GM21515 (cell line): Measurements from ENCODE around the gene TSBP1.
A peak's percentile ranks its signal among the peaks of the same experiment; 100 is the strongest.
"Not testable (repeated sequence)": the region's sequence is repeated elsewhere in the genome, so short reads cannot be mapped to it uniquely, and the experiment has no call there.

Experiments used
- ATAC-seq: cut with Tn5 transposase; IDR thresholded peaks from one replicate; pipeline ENCODE4 v1.9.1; 2021; ENCODE audit not compliant: unreplicated experiment

The TSBP1 gene

DNA sequence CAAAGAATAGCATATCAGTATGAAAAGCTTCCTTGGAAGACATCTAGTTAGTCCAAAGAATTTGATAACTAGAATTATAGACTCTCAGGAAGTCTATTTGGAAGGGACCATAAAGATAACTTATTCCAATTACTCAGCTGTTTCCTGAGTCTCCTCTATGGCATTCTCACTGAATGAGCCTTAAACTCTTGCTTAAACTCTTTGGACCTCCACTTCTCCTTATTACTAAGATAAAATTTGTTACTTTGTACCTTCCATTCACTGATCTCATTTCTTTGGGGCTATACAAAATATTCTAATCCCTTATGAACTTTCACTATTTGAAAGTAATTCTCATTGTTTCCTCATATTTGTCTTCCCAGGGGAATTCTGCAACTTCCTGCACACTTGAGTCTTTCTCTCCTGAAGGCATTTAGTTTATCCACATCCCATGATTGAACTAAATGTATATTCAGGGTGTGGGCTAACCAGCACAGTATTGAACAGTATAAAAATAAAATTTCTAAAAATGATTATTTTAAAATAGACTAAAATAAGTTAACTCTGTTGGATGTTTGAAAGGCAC lies 80.7 kb downstream of the TSBP1 start:
- ATAC-seq = no peak

DNA sequence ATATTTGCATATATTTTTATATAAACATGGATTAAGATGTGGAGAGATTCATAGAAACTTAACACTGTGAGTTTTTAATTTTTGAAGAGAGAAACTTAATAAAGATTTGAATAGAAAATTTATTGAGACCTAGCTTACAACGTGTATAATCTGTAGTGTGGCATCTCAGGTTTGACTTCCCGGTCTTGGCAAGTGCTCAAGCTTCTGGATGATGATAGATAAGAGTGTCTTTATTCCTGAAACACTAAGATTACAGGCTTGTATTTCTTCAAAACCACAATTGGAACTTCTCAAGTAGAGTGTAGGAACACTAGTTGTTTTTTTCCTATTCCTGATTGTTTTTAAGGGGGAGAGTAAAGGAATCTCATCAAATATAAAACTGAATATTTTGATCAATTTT lies 83.3 kb downstream of the TSBP1 start:
- ATAC-seq = no peak

DNA sequence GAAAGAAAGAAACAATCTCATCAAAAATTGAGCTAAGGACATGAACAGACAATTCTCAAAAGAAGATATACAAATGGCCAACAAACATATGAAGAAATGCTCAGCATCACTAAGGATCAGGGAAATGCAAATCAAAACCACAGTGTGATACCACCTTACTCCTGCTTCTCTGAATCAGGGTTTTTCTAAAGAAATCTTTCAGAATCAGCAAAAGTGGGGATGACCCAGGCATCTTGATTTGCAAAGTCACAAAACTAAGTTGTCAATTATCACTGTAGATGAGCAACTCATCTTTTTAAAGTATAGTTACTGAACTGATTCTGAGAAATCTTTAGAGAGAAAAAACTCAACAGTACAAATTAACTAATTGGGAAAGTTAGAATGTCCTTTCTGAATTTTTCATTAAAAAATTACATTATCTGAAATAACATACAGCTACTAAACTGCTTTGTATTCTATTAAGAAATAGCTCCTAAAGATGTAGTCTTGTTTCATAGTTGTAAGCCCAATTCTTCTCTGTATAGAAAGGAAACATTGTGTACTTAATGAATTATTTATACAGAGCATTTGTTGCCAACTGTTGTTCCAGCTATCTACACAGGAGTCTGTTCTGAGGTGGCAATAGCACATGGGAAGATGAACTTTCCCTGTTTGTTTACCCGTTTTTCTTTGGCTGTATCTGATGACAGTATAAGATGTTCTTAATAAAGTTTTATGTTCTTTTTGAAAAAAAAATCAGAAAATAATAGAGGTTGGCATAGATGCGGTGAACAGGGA lies 97.7 kb downstream of the TSBP1 start:
- ATAC-seq = not testable (repeated sequence)

DNA sequence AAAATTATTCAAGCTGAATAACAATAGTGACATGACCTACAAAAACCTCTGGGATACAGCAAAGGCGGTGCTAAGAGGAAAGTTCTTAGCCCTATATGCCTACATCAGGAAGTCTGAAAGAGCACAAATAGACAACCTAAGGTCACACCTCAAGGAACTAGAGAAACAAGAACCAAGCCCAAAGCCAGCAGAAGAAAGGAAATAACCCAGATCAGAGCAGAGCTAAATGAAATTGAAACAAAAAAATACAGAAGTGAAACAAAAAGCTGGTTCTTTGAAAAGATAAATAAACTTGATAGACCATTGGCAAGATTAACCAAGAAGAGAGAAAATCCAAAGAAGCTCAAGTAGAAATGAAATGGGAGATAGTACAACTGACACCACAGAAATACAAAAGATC lies 100.3 kb downstream of the TSBP1 start:
- ATAC-seq = no peak

DNA sequence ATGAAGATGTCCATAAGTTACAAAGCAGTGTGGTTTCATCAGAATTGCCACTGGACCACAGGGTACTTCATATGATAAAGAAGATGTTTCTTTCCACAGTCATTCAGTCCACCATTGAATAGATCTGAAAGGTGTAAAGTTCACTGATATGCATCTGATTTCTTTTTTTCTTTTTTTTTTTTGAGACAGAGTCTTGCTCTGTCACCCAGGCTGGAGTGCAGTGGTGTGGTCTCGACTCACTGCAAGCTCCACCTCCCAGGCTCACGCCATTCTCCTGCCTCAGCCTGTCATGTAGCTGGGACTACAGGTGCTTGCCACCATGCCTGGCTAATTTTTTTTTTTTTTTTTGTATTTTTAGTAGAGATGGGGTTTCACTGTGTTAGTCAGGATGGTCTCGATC lies 103.2 kb downstream of the TSBP1 start:
- ATAC-seq = not testable (repeated sequence)

DNA sequence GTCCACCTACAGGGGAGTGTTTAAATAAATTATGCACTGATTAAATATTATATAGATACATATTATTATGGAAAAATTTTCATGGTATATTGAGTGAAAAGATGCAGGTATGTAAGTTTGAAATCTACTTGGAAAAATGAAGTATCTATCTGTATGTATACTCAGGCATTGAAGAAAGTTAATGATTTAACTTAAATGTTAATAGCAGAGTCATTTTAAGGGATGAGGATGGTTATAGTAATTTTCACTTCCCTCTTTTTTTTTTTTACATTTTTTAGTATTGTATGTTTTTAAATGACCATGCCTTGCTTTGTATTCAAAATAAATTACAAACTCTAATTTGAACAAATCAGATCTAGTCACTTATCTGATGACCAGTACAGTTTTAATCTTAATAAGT lies 104.7 kb downstream of the TSBP1 start:
- ATAC-seq = no peak

DNA sequence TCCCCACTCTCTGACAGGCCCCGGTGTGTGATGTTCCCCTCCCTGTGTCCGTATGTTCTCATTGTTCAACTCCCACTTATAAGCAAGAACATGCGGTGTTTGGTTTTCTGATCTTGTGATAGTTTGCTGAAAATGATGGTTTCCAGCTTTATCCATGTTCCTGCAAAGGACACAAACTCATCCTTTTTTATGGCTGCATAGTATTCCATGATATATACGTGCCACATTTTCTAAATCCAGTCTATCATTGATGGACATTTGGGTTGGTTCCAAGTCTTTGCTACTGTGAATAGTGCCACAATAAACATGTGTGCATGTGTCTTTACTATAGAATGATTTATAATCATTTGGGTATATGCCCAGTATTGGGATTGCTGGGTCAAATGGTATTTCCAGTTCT lies 114.4 kb downstream of the TSBP1 start:
- ATAC-seq = not testable (repeated sequence)

DNA sequence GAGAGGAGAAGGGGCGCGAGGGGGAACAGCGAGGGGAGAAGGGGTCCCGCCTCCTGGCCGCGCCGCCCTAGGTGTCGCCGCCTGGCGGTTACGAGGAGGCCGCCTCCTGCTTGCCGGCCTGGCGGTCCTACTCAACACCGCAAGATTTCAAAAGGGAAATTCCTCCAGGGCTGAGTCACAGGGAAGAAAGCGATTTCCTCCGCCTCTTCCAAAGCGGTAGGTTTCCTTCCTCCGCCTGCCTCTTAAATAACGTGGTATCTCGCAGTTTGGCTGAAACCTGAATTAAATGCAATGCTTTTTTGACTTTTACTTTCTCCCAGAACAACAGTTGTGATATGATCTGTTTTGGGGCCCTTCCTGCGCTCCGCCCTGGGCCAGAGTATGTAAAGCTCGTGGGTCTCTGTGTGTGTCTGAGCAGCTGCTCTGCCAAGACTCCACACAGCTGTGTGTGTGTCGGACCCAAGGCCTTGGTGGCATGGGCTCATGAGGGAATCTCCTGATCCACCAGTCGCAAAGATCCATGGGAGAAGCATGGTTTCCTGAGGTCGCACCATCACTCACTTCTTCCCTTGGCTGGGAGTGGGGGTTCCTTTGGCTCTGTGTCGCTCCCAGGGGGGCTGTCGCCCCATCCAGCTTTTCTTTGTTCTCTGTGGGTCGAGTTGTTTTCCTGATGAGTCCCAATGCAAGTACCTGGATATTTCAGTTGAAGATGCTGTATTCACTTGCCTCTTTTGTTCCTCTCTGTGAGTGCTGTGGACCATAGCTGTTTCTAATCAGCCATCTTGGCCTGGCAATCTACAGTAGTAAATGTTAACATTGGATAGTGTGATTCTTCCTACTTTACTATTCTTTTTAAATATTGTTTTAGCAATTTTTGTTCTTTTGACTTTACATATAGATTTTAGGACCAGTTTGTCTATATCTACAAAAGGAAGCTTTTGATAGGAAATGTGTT lies 116.2 kb downstream of the TSBP1 start:
- peak; percentile 65 for ATAC-seq

DNA sequence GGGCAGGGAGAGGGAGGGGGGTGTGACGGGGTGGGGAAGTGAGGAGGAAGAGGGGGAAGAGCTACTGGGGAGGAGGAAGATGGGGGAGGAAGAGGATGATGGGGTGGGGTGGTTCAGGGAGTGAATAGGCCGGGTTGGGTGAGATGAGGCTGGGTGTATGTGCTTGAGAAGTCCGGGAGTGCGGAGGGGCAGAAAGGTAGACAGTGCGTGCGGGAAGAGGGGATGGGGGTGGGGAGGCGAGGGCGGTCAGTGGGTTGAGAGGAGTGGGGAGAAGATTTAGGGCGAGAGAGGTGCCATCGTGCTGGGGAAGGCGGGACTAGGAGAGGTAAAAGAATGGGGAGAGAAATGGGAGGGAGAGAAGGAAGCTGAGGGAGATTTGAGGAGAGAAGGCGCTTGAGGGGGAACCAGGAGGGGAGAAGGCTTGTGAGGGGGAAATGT lies 116.9 kb downstream of the TSBP1 start:
- no peak for ATAC-seq

DNA sequence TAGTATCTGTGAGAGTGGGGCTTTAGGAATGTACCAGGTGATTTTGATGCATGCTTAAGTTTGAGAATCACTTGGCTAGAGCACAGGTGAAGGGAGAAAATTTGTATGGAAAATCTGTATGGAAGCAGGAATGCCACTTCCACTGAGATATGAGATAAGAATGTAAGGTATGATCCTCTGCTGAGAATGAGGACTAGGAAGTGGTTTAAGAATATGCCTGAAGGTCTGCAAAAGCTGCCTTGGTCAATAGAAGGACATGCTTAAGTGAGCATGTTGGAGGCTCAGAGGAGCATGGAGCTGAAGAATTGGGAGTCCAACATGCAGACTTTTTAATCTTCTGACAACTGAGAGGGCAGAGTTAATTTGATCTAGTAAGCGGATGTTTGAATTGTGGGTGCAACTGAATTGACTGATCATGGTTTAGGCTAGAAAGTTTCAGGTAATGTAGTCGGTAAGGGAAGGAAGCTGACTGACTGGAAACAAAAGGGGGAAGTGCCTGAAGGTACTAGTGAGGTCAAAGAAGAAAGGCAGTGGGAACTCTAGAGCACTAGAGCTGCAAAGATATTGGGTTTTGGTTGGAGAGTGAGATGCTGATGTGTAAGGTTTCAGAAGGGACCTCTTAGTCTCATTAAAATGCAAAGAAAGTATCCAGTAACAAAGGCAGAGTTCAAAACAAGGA lies 119.2 kb downstream of the TSBP1 start:
- ATAC-seq = no peak

DNA sequence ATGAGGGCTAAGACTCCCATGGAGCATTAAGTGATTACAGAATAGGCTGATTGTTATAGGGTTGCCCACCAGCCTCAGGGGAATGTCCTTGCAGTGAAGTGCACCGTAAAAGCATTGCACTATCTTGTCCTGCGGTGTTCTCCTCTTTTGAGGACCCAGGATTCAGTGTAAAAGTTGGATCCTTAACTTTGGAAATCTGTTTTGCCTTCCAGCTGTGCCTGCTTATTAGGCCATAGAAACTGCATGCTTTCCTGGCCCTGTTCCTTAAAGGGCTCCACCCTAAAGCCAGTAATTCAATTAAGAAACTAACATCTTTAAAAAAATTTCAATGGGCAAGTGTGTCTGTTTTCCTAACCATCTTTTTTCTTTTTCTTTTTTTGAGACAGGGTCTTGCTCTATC lies 122.4 kb downstream of the TSBP1 start:
- ATAC-seq = no peak

DNA sequence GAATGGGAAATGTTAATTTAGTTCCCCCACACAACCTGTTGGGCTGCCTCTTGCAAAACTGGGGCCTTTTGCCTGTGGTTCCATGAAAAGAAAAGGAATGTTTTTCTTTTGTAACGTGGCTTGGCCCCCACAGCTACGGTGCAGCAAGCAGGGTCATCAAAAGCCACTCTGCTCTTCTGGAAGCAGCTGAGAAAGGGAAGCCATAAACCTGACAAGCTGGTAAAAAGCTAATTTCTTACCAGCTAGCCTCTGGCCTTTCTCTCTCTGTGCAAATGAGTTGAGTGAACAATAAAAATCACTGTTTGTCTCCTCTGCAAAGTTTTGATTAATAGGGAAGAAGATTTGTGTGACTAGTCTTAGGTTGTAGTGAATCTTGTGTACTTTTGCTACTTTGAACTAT lies 124.3 kb downstream of the TSBP1 start:
- no peak for ATAC-seq

DNA sequence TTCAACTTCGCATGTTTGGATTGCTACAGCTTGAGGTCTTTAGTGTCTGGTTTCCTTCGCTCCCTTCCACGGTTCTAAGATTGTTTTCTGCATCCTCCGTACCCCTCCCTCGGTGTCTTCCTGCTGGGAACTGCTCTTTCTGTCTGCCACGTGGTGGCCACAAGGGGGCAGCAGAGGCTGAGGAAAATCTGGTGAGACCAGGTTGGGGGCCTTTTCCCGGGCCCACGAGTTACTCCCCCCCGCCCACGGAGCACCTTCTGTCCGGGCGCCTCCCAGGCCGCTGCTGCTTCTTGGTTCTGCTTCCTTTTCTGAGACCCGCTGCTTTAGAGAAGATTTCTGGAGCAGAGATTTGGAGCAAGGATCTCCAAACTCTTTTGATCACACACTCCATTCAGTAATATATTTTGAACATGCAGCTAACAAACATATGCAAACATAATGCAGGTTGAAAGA lies 126.7 kb downstream of the TSBP1 start:
- ATAC-seq = no peak

DNA sequence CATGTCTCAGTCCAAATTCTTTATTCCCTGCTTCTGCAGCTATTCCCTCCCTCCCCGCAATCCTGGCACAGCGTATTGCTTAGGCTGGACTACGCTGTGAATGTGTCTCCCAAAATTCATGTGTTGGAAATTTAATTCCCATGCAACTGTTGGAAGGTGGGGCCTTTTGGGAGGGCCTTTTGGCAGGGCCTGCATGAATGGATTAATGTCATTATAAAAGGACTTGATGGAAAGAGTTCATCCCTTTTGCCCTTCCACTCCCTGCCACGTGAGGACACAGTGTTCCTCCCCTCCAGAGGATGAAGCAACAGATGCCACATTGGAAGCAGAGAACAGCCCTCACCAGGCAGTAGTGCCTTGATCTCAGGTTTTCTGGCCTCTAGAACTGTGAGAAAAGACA lies 127.4 kb downstream of the TSBP1 start:
- ATAC-seq = no peak
